NCI-H1092 treated with DMSO at 0.1 percent for 48 hours (cell line): Measurements from ENCODE around the gene ADAT1.

ENCODE experiments used
- DNase-seq: peaks from one replicate; lab custom pipeline; 2025; lab: John Stamatoyannopoulos, UW

The ADAT1 gene

DNA sequence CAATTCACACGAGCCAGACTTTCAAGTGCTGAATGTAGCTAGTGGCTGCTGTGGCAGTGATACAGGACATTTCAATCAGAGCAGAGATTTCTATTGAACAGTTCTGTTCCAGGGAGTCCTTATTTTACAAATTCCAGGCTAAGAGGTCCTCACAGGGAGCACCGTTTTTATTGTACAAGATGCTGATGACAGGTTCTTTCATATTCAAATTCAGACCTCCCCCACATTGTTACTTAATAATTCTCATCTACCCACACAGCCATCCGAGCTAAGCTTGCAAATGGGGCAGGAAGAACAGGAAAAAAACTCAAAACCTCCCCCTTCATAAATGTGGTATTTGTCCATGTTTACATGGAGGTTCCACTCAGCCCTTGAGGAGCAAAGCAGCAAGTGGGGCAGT is 47.1 kb downstream of the ADAT1 start:
- no peak for DNase-seq

- DNase-seq, result no peak
Observed at GRCh38 chr16:75573955-75574354, 49.1 kb downstream of the ADAT1 start.

- DNase-seq, result no peak
Observed at GRCh38 chr16:75572864-75573542, 50.1 kb downstream of the ADAT1 start.

GRCh38 chr16:75570396-75571065 is 52.5 kb downstream of the ADAT1 start:
- DNase-seq, result no peak

- no peak for DNase-seq
Observed at GRCh38 chr16:75567911-75568310, 55.2 kb downstream of the ADAT1 start.

DNA sequence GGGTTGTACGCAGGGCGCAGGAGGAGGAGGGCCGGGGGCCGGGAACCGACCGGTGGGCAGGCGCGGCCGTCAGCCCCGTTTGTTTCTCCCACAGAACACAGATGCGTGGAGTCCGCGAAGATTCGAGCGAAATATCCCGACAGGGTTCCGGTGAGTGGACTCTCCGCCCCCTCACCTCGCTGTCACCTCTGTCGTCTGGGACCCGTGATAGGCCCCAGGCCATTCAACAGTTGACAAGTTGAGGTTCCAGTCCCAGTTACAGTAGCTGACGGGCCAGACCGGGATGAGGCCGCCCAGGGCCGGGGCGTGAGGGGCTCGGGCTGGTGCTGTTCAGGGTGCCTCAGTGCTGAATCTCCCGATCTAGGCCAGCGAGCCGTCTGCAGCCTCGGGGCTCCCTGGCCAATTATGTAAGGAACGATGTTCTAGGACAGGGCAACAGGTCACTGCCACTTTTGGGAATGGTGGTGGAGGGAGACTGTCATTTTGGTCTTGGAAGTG is 56.3 kb downstream of the ADAT1 start:
- no peak for DNase-seq

DNA sequence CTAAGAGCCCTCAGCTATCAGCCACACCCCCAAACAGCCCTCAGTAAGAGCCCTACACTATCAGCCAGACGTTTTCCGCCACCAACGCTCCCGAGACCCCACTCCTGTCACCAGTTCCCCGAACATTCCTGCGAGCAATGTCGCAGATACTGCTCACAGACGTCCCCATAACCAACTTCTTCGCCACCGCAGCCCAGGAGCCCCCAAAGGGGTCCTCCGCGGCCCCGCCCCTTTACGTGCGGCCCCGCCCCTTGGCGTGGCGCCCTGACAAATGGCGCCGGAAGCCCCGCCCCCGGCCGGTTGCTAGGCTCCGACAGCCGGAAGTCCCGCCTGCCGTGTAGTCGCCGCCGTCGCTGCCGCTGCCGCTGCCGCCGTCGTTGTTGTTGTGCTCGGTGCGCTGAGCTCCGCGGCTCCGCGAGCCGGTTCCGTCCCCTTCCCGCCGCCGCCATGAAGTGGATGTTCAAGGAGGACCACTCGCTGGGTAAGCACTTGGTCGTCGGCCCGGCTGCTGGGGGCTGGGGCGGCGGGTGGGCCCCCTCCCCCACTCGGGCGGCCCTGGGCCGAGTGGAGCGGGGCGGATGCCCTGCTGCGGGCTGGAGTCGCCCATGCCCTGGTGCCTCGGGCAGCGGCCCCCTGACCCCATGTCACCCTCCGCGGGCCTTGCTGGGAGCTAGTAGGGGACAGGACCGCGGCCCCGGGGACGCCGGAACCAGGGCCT is 56.9 kb downstream of the ADAT1 start, which contains the start of gene GABARAPL2:
Gene GABARAPL2, plus strand, starts transcription at position 340 of the 718 bp plus-strand sequence. Its CDS starts 108 bp downstream, at position 448.
- DNase-seq, result peak; percentile 85

GRCh38 chr16:75565640-75566039 is 57.4 kb downstream of the ADAT1 start:
- DNase-seq, result no peak

- DNase-seq, result no peak
Observed at GRCh38 chr16:75559564-75560372, 63.3 kb downstream of the ADAT1 start.

- DNase-seq, result no peak
Observed at GRCh38 chr16:75558846-75559401, 64.2 kb downstream of the ADAT1 start.

DNA sequence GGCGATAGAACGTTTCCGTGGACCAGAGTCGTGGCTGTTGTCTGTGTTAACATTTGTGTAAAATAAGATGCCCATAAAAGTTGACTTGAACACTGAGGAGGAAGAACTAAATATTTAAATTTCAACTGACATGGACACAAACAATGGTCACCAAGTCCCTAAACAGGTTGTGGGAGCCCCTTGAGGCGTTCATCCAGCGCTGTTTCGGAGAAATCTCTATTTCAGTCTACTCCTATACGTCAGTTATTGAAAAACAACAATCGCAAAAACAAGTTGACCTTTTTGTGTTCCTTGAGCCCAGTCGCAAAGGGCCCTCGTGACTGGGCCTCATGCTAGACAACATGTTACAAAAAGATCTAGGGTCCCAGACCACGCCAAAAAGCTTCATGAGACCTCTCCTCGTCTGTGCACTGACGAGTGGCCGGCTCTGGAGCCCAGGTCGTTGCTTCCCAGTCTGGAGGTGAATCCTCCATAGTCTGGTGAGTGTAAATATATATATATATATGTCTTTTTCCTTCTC is 66.6 kb downstream of the ADAT1 start:
- DNase-seq, result no peak

- DNase-seq, result peak; percentile 94
Observed at GRCh38 chr16:75555707-75556430, 67.2 kb downstream of the ADAT1 start, which contains the start of gene TMEM231. Gene TMEM231, minus strand, starts transcription at chr16:75556252. Its CDS starts 43 bp downstream, at chr16:75556209.

DNA sequence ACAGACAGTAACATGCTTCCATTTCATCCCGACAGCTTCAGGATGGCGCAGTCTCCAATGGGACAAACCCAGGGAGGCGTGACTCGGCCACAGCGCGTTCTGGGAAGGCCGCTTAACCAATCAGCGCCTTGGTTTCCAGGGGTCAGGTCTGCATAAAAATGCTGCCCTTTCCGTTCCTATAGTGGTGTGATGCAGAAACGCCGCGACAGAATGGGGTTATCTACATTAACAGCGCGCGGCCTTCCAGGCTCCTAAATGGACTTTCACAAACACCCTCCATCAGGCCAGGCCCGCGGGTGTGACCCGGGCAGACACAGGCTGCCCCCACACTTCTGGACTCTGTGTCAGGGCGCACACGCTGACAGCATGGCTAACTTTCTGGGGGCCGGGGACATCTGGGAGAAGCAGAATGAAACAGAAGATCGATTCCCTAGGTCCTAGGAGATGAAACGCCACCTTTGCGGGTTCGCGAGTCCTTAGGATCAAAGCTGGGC is 67.8 kb downstream of the ADAT1 start:
- DNase-seq, result peak; percentile 61

DNA sequence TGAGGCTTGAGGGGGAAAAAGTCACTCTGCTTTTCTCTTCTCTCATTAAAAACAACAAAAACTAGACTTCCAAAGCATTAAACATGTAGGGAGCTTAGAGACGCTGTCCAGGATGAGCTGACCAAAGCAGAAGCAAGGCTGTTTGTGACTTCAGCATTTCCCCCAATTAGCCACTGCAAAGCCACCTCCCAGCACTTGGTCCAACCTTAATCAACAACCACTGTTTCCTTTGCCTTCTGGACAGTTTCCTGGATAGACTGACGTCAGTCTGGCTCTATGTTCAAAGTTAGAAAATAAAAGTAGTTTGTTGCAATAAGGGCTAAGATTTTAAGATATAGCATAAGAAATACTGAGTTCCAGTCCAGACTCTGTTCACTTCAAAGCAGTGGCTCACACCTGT is 70.1 kb downstream of the ADAT1 start:
- no peak for DNase-seq

DNA sequence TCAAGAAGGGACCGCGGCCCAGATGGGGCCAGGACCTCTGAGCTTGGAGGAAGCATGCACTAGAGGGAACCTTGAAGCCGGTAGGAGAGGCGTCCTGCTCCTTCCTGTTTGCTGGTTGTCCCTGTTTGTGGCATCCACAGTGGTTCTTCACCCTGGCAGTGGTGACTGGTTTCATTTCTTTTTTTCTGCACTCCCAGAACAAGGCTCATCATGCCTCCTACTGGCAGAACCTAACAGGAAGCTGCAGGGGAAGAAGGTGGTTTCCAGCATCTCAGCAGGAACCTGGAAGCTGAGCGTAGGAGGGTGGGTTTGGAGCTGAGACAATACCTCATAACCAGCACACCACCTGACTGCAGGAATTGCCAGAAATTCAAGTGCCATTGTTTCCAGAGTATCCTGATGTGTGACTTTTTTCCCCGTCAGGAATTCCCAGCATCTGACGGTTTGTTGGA is 72.8 kb downstream of the ADAT1 start:
- no peak for DNase-seq
